ENCODE results near the gene KIAA2012.

KIAA2012 gene

GRCh38 chr2:202072737-202073401 lies at the start of gene KIAA2012:
KIAA2012 (plus strand) TSS chr2:202073255; CDS start chr2:202073628, 373 bp downstream.
- TF ChIP-seq MAX (IDR thresholded peaks at IDR 0.05) (no peak), RAD21 (IDR thresholded peaks at IDR 0.05; ENCODE audit: low read depth) (no peak), TCF12 (IDR thresholded peaks at IDR 0.05; ENCODE audit: low read depth) (no peak), EGR1 (IDR thresholded peaks at IDR 0.05) (no peak), TAF1 (IDR thresholded peaks at IDR 0.05; ENCODE audit: low read depth) (no peak), FOXM1 (IDR thresholded peaks at IDR 0.05; ENCODE audit: borderline replicate concordance, low read depth) (no peak), USF1 (IDR thresholded peaks at IDR 0.05) (no peak), YY1 (IDR thresholded peaks at IDR 0.05; ENCODE audit: low read depth) (no peak), REST (IDR thresholded peaks at IDR 0.05; ENCODE audit: low read depth) (no peak), TEAD4 (IDR thresholded peaks at IDR 0.05) (no peak), ZBTB7A (IDR thresholded peaks at IDR 0.05; ENCODE audit: low read depth) (no peak), EP300 (IDR thresholded peaks at IDR 0.05; ENCODE audit: borderline replicate concordance) (no peak), CEBPB (IDR thresholded peaks at IDR 0.05) (no peak), CREB1 (IDR thresholded peaks at IDR 0.05; ENCODE audit: low read depth) (no peak), NFIC (IDR thresholded peaks at IDR 0.05) (no peak)

GRCh38 chr2:202023904-202024266 lies 49.2 kb upstream of the KIAA2012 start:
- TF ChIP-seq REST (IDR thresholded peaks at IDR 0.05; ENCODE audit: low read depth): no peak
- TF ChIP-seq CEBPB (IDR thresholded peaks at IDR 0.05): no peak
- TF ChIP-seq TAF1 (IDR thresholded peaks at IDR 0.05; ENCODE audit: low read depth): no peak
- TF ChIP-seq NFIC (IDR thresholded peaks at IDR 0.05): no peak
- TF ChIP-seq USF1 (IDR thresholded peaks at IDR 0.05): no peak

GRCh38 chr2:202024871-202025270 lies 48.2 kb upstream of the KIAA2012 start:
- TF ChIP-seq TEAD4 (IDR thresholded peaks at IDR 0.05) (no peak), CREB1 (IDR thresholded peaks at IDR 0.05; ENCODE audit: low read depth) (no peak), EGR1 (IDR thresholded peaks at IDR 0.05) (no peak), EP300 (IDR thresholded peaks at IDR 0.05; ENCODE audit: borderline replicate concordance) (no peak), ZBTB7A (IDR thresholded peaks at IDR 0.05; ENCODE audit: low read depth) (no peak), TAF1 (IDR thresholded peaks at IDR 0.05; ENCODE audit: low read depth) (no peak), NFIC (IDR thresholded peaks at IDR 0.05) (no peak), TCF12 (IDR thresholded peaks at IDR 0.05; ENCODE audit: low read depth) (no peak), YY1 (IDR thresholded peaks at IDR 0.05; ENCODE audit: low read depth) (no peak), FOXM1 (IDR thresholded peaks at IDR 0.05; ENCODE audit: borderline replicate concordance, low read depth) (no peak), MAX (IDR thresholded peaks at IDR 0.05) (no peak), REST (IDR thresholded peaks at IDR 0.05; ENCODE audit: low read depth) (no peak), USF1 (IDR thresholded peaks at IDR 0.05) (no peak), CEBPB (IDR thresholded peaks at IDR 0.05) (no peak), RAD21 (IDR thresholded peaks at IDR 0.05; ENCODE audit: low read depth) (no peak)

GRCh38 chr2:202025816-202026215 lies 47.2 kb upstream of the KIAA2012 start:
- no peak for TF ChIP-seq FOXM1 (IDR thresholded peaks at IDR 0.05; ENCODE audit: borderline replicate concordance, low read depth)
- TF ChIP-seq NFIC (IDR thresholded peaks at IDR 0.05): no peak
- TF ChIP-seq EGR1 (IDR thresholded peaks at IDR 0.05): no peak
- TF ChIP-seq REST (IDR thresholded peaks at IDR 0.05; ENCODE audit: low read depth): no peak
- TF ChIP-seq MAX (IDR thresholded peaks at IDR 0.05): no peak
- no peak for TF ChIP-seq TCF12 (IDR thresholded peaks at IDR 0.05; ENCODE audit: low read depth)
- no peak for TF ChIP-seq USF1 (IDR thresholded peaks at IDR 0.05)
- no peak for TF ChIP-seq TAF1 (IDR thresholded peaks at IDR 0.05; ENCODE audit: low read depth)
- no peak for TF ChIP-seq ZBTB7A (IDR thresholded peaks at IDR 0.05; ENCODE audit: low read depth)
- no peak for TF ChIP-seq CREB1 (IDR thresholded peaks at IDR 0.05; ENCODE audit: low read depth)
- no peak for TF ChIP-seq YY1 (IDR thresholded peaks at IDR 0.05; ENCODE audit: low read depth)
- TF ChIP-seq TEAD4 (IDR thresholded peaks at IDR 0.05): no peak
- TF ChIP-seq RAD21 (IDR thresholded peaks at IDR 0.05; ENCODE audit: low read depth): no peak
- TF ChIP-seq CEBPB (IDR thresholded peaks at IDR 0.05): no peak
- no peak for TF ChIP-seq EP300 (IDR thresholded peaks at IDR 0.05; ENCODE audit: borderline replicate concordance)
